GM06990 (cell line): ENCODE results near the gene OFD1.

Experiments used
- DNase-seq: peaks from one replicate; pipeline ENCODE4 v3.0.0-alpha.2; 2011; ENCODE audit not compliant: insufficient read length; ENCODE audit errors: extremely low read depth
- H3K27me3 ChIP-seq: replicated peaks from 2 replicates; pipeline ENCODE4 v1.6.0; 2011; ENCODE audit warnings: low read length; ENCODE audit not compliant: control insufficient read depth, insufficient read depth
- H3K36me3 ChIP-seq: 2 replicates; pipeline ENCODE4 v1.5.1; 2011; ENCODE audit warnings: low read length; ENCODE audit not compliant: control insufficient read depth, insufficient read depth
- H3K4me3 ChIP-seq: replicated peaks from 2 replicates; pipeline ENCODE4 v1.5.1; 2011; ENCODE audit warnings: low read depth, mild to moderate bottlenecking, control low read depth, low read length
- TF ChIP-seq, protein P1 (sequence below): IDR thresholded peaks from 2 replicates; pipeline ENCODE4 v1.5.1; 2011; ENCODE audit warnings: low read length, control low read depth, mild to moderate bottlenecking, inconsistent platforms; ENCODE audit not compliant: insufficient read depth, poor library complexity, severe bottlenecking

Gene OFD1

DNA sequence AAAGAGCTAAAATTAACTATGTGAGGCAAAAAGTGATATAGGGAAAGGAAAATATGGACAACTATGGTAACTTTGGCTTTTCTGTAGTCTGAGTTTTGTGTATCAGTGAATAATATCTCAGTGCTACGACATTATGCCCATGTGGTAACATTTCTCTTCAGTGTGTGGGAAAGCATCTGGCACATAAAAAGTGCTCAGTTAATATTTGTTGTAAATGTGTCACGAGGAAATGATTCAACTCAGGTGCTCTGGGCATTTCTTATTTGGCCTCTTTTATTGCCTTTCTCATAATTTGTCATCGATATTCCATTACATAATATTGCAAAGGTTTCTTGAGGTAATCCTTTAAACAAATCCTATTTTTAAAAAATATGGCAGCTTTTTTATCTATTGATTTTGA lies 17.6 kb downstream of the OFD1 start:
- DNase-seq, result no peak
- H3K36me3 ChIP-seq, result peaks cover 3% of the 10 kb centered on the region
- TF ChIP-seq, protein P1, sequence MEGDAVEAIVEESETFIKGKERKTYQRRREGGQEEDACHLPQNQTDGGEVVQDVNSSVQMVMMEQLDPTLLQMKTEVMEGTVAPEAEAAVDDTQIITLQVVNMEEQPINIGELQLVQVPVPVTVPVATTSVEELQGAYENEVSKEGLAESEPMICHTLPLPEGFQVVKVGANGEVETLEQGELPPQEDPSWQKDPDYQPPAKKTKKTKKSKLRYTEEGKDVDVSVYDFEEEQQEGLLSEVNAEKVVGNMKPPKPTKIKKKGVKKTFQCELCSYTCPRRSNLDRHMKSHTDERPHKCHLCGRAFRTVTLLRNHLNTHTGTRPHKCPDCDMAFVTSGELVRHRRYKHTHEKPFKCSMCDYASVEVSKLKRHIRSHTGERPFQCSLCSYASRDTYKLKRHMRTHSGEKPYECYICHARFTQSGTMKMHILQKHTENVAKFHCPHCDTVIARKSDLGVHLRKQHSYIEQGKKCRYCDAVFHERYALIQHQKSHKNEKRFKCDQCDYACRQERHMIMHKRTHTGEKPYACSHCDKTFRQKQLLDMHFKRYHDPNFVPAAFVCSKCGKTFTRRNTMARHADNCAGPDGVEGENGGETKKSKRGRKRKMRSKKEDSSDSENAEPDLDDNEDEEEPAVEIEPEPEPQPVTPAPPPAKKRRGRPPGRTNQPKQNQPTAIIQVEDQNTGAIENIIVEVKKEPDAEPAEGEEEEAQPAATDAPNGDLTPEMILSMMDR, result no peak
- no peak overlapping the region for H3K4me3 ChIP-seq
- H3K27me3 ChIP-seq, result no peaks in the 10 kb centered on the region

- TF ChIP-seq, protein P1, result no peak
- peaks cover 3% of the 10 kb centered on the region for H3K36me3 ChIP-seq
- DNase-seq, result peak; percentile 56
- H3K4me3 ChIP-seq, result no peak overlapping the region
- no peaks in the 10 kb centered on the region for H3K27me3 ChIP-seq
Observed at GRCh38 chrX:13752646-13753045, 18.1 kb downstream of the OFD1 start.

GRCh38 chrX:13754765-13755164 lies 20.2 kb downstream of the OFD1 start:
- Histone ChIP-seq H3K27me3 (no peaks in the 10 kb centered on the region), H3K4me3 (no peak overlapping the region), H3K36me3 (peaks cover 3% of the 10 kb centered on the region)
- TF ChIP-seq, protein P1, result no peak
- no peak for DNase-seq

DNA sequence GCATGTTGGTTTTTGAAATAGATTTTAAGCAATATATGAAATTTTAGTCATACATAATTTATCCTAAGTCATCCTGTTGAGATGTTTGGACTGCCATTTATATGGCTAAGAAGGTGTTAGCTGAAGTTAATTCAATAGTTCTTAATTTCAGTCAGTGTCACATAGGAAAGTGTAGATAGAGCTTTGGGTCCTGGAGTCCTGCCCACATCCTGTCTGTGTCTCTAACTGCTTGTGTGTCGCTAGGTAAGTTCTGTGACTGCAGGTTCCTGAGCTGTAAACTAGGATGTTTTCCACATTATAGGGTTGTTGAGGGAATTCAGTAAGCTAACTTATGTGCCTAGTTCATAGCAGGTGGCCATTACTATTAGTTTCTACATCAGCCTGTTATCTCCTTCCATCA lies 20.7 kb downstream of the OFD1 start:
- Histone ChIP-seq H3K4me3 (no peak overlapping the region), H3K36me3 (peaks cover 3% of the 10 kb centered on the region), H3K27me3 (no peaks in the 10 kb centered on the region)
- TF ChIP-seq, protein P1, result no peak
- no peak for DNase-seq

- TF ChIP-seq, protein P1, result no peak
- H3K27me3 ChIP-seq, result no peaks in the 10 kb centered on the region
- no peak overlapping the region for H3K4me3 ChIP-seq
- H3K36me3 ChIP-seq, result peaks cover 5% of the 10 kb centered on the region
- DNase-seq, result no peak
Observed at GRCh38 chrX:13756381-13756780, 21.8 kb downstream of the OFD1 start.

GRCh38 chrX:13759152-13759718 lies 24.7 kb downstream of the OFD1 start:
- Histone ChIP-seq H3K36me3 (peaks cover 7% of the 10 kb centered on the region), H3K4me3 (no peak overlapping the region), H3K27me3 (no peaks in the 10 kb centered on the region)
- TF ChIP-seq, protein P1, result no peak
- peak; percentile 76 for DNase-seq
